Neural cell (in vitro differentiated cells): ENCODE measurements around the gene SMPD3. TPM values are rescaled to one million over a fixed set of nuclear protein-coding genes. Genes with fewer than 3 reads are reported as not detected.

Source experiments
- H2AFZ ChIP-seq: fragments of 200-600, 300-800 bp; sonication (generic), shearing (Covaris generic); 2 replicates; pipeline ENCODE4 v1.6.0; 2014; ENCODE audit warnings: low read depth, mild to moderate bottlenecking, antibody characterized with exemption, low read length, moderate library complexity
- H3F3A ChIP-seq: fragments of 200-600 bp; shearing (Covaris generic); 2 replicates; pipeline ENCODE4 v1.6.1; 2016; ENCODE audit warnings: mild to moderate bottlenecking, moderate library complexity, mixed read lengths, antibody characterized with exemption, low read length; ENCODE audit not compliant: insufficient read depth, poor library complexity, severe bottlenecking
- H3K27ac ChIP-seq: fragments of 200-600, 300-800 bp; sonication (generic), shearing (Covaris generic); 2 replicates; pipeline ENCODE4 v1.5.1; 2014; ENCODE audit warnings: mild to moderate bottlenecking, low read length, moderate library complexity
- H3K27me3 ChIP-seq: fragments of 300-800, 200-600 bp; sonication (generic), shearing (Covaris generic); 2 replicates; pipeline ENCODE4 v1.6.0; 2014; ENCODE audit warnings: mild to moderate bottlenecking, low read depth, low read length, moderate library complexity; ENCODE audit not compliant: insufficient read depth
- H3K36me3 ChIP-seq: fragments of 300-800, 200-600 bp; sonication (generic), shearing (Covaris generic); 2 replicates; pipeline ENCODE4 v1.5.1; 2014; ENCODE audit warnings: mild to moderate bottlenecking, antibody characterized with exemption, low read length, moderate library complexity; ENCODE audit not compliant: insufficient read depth
- H3K4me2 ChIP-seq: fragments of 300-800, 200-600 bp; sonication (generic), shearing (Covaris generic); 2 replicates; pipeline ENCODE4 v1.6.0; 2014; ENCODE audit warnings: mild to moderate bottlenecking, low read length
- H3K4me3 ChIP-seq: fragments of 300-800, 200-600 bp; sonication (generic), shearing (Covaris generic); 2 replicates; pipeline ENCODE4 v1.5.1; 2014; ENCODE audit warnings: mild to moderate bottlenecking, low read length, moderate library complexity
- H3K79me2 ChIP-seq: fragments of 200-600 bp; shearing (Covaris generic); replicated peaks from 2 replicates; pipeline ENCODE4 v1.6.0; 2014; ENCODE audit warnings: mild to moderate bottlenecking, low read length, moderate library complexity; ENCODE audit not compliant: insufficient read depth
- H3K9ac ChIP-seq: fragments of 300-800, 200-600 bp; sonication (generic), shearing (Covaris generic); 2 replicates; pipeline ENCODE4 v1.6.1; 2016; ENCODE audit warnings: mild to moderate bottlenecking, low read length, mixed read lengths
- H3K9me2 ChIP-seq: fragments of 200-600 bp; shearing (Covaris generic); 2 replicates; pipeline ENCODE4 v1.6.1; 2016; ENCODE audit warnings: mild to moderate bottlenecking, low read length, mixed read lengths; ENCODE audit not compliant: insufficient read depth
- H3K9me3 ChIP-seq: fragments of 200-600, 300-800 bp; sonication (generic), shearing (Covaris generic); 2 replicates; pipeline ENCODE4 v1.6.1; 2016; ENCODE audit warnings: mild to moderate bottlenecking, mixed run types, low read length, moderate library complexity, mixed read lengths
- H4K20me1 ChIP-seq: fragments of 200-600 bp; shearing (Covaris generic); 2 replicates; pipeline ENCODE4 v1.6.1; 2016; ENCODE audit warnings: mild to moderate bottlenecking, mixed run types; ENCODE audit not compliant: insufficient read depth
- CTCF ChIP-seq: fragments of 450-650 bp; IDR thresholded peaks from 2 replicates; pipeline ENCODE4 v1.5.1; 2014; ENCODE audit warnings: antibody characterized with exemption, mild to moderate bottlenecking, moderate library complexity; ENCODE audit not compliant: poor library complexity, severe bottlenecking
- EP300 ChIP-seq: fragments of 450-650 bp; conservative IDR thresholded peaks from 2 replicates; pipeline ENCODE4 v1.6.1; 2014; ENCODE audit warnings: antibody characterized with exemption, mild to moderate bottlenecking, moderate library complexity; ENCODE audit not compliant: poor library complexity, severe bottlenecking
- EZH2 ChIP-seq: fragments of 200-600, 300-800 bp; shearing (Covaris generic), sonication (generic); IDR thresholded peaks from 2 replicates; pipeline ENCODE4 v1.6.1; 2014; ENCODE audit warnings: antibody characterized with exemption, low read length, borderline replicate concordance, mild to moderate bottlenecking; ENCODE audit not compliant: insufficient read depth, poor library complexity, severe bottlenecking
- MXI1 ChIP-seq: fragments of 450-650 bp; conservative IDR thresholded peaks from 2 replicates; pipeline ENCODE4 v1.6.1; 2014; ENCODE audit warnings: antibody characterized with exemption, mild to moderate bottlenecking; ENCODE audit not compliant: poor library complexity, severe bottlenecking
- POLR2AphosphoS5 ChIP-seq: IDR thresholded peaks from 2 replicates; pipeline ENCODE4 v1.6.1; 2012
- RAD21 ChIP-seq: fragments of 450-650 bp; conservative IDR thresholded peaks from 2 replicates; pipeline ENCODE4 v1.6.1; 2014; ENCODE audit warnings: antibody characterized with exemption, mild to moderate bottlenecking, moderate library complexity
- REST ChIP-seq: IDR thresholded peaks from 2 replicates; pipeline ENCODE4 v1.6.1; 2012; ENCODE audit warnings: borderline replicate concordance
- SMC3 ChIP-seq: fragments of 450-650 bp; conservative IDR thresholded peaks from 2 replicates; pipeline ENCODE4 v1.6.1; 2014; ENCODE audit warnings: antibody characterized with exemption, mild to moderate bottlenecking, moderate library complexity; ENCODE audit not compliant: poor library complexity
- TAF1 ChIP-seq: IDR thresholded peaks from 2 replicates; pipeline ENCODE4 v1.6.1; 2012; ENCODE audit warnings: low read depth
- polyA plus RNA-seq: library from polyadenylated mRNA; depleted of rRNA; stranded (reverse); fragments of >200 nt; gene quantifications from 2 replicates; pipeline ENCODE4 v1.2.3, GENCODE V29; 2014

SMPD3 gene
- polyA plus RNA-seq, 1 donor from 2014 or later, result 42.7 TPM

GRCh38 chr16:68348639-68349445 lies 99.5 kb downstream of the SMPD3 start:
- H3K36me3 ChIP-seq, result no peaks in the 10 kb centered on the region
- no peak overlapping the region for H3K4me3 ChIP-seq
- no peaks in the 10 kb centered on the region for H3K9me3 ChIP-seq
- no peaks in the 10 kb centered on the region for H3K27me3 ChIP-seq
- no peaks in the 10 kb centered on the region for H3K9me2 ChIP-seq
- no peak for TF ChIP-seq RAD21
- H3F3A ChIP-seq, result no peaks in the 10 kb centered on the region
- no peak overlapping the region for H3K4me2 ChIP-seq
- no peaks in the 10 kb centered on the region for H3K79me2 ChIP-seq
- H2AFZ ChIP-seq, result no peak overlapping the region
- H3K9ac ChIP-seq, result no peak overlapping the region
- no peak overlapping the region for H3K27ac ChIP-seq
- H4K20me1 ChIP-seq, result no peaks in the 10 kb centered on the region

GRCh38 chr16:68347605-68348004 lies 100.7 kb downstream of the SMPD3 start:
- no peaks in the 10 kb centered on the region for H3K27me3 ChIP-seq
- H2AFZ ChIP-seq, result no peak overlapping the region
- no peaks in the 10 kb centered on the region for H3K9me2 ChIP-seq
- no peaks in the 10 kb centered on the region for H4K20me1 ChIP-seq
- H3F3A ChIP-seq, result no peaks in the 10 kb centered on the region
- no peaks in the 10 kb centered on the region for H3K9me3 ChIP-seq
- no peak overlapping the region for H3K27ac ChIP-seq
- no peaks in the 10 kb centered on the region for H3K36me3 ChIP-seq
- H3K4me3 ChIP-seq, result no peak overlapping the region
- no peak overlapping the region for H3K9ac ChIP-seq
- H3K4me2 ChIP-seq, result no peak overlapping the region
- TF ChIP-seq EZH2, result no peak
- TF ChIP-seq CTCF, result no peak
- no peak for TF ChIP-seq EP300
- no peak for TF ChIP-seq SMC3
- no peaks in the 10 kb centered on the region for H3K79me2 ChIP-seq

- H3K79me2 ChIP-seq, result no peaks in the 10 kb centered on the region
- no peak overlapping the region for H2AFZ ChIP-seq
- no peak overlapping the region for H3K27ac ChIP-seq
- H3F3A ChIP-seq, result no peaks in the 10 kb centered on the region
- no peaks in the 10 kb centered on the region for H4K20me1 ChIP-seq
- no peak overlapping the region for H3K4me2 ChIP-seq
- H3K4me3 ChIP-seq, result no peak overlapping the region
- H3K36me3 ChIP-seq, result no peaks in the 10 kb centered on the region
- TF ChIP-seq CTCF (no peak), POLR2AphosphoS5 (no peak), REST (no peak), SMC3 (no peak), MXI1 (no peak), TAF1 (no peak), EP300 (no peak), EZH2 (no peak), RAD21 (no peak)
- no peaks in the 10 kb centered on the region for H3K9me3 ChIP-seq
- no peaks in the 10 kb centered on the region for H3K9me2 ChIP-seq
- H3K9ac ChIP-seq, result no peak overlapping the region
- H3K27me3 ChIP-seq, result no peaks in the 10 kb centered on the region
These were observed 101.3 kb downstream of the SMPD3 start for GRCh38 chr16:68346892-68347480.
